A673 (cell line): ENCODE results near the gene NDC1.

Experiments
- CTCF ChIP-seq: fragments of 300-800, 200-600 bp; sonication (generic); conservative IDR thresholded peaks from 2 replicates; pipeline ENCODE4 v1.5.1; 2017; ENCODE audit warnings: low read depth, mild to moderate bottlenecking, antibody characterized with exemption, low read length, moderate library complexity, mixed read lengths
- EZH2 ChIP-seq: fragments of 200-600 bp; sonication (generic); IDR thresholded peaks from 2 replicates; pipeline ENCODE4 v1.6.1; 2017; ENCODE audit warnings: borderline replicate concordance, low read depth, mild to moderate bottlenecking, mixed read lengths, antibody characterized with exemption, low read length; ENCODE audit not compliant: poor library complexity, severe bottlenecking

- TF ChIP-seq CTCF, result no peak
- TF ChIP-seq EZH2, result no peak
Observed at GRCh38 chr1:53755874-53756273, 82.2 kb downstream of the NDC1 start.
